Stimulated activated CD4-positive, alpha-beta T cell treated with anti-CD3 and anti-CD28 coated beads, Interleukin-1b, Interleukin-23, amount 100 ng/mL, for 24 hours (primary cell): ENCODE measurements around the gene HS3ST3A1.

Experiments used
- DNase-seq, 4 experiments: peaks; one replicate each; pipeline ENCODE4 v3.0.0-alpha.2; 2020; ENCODE audit warnings: low read depth in 4 of 4, low spot score in 1 of 4

Gene HS3ST3A1

GRCh38 chr17:13540546-13540945, 61.2 kb downstream of the HS3ST3A1 start:
- DNase-seq = no peak

- DNase-seq = no peak
Observed at GRCh38 chr17:13539421-13539820, 62.3 kb downstream of the HS3ST3A1 start.

- no peak for DNase-seq
Observed at GRCh38 chr17:13538841-13539411, 62.8 kb downstream of the HS3ST3A1 start.

- no peak for DNase-seq
Observed at GRCh38 chr17:13537871-13538643, 63.7 kb downstream of the HS3ST3A1 start.

- no peak for DNase-seq
Observed at GRCh38 chr17:13537167-13537731, 64.5 kb downstream of the HS3ST3A1 start.

- DNase-seq = no peak
Observed at GRCh38 chr17:13534946-13535345, 66.8 kb downstream of the HS3ST3A1 start.

- DNase-seq = no peak
Observed at GRCh38 chr17:13531721-13532120, 70.0 kb downstream of the HS3ST3A1 start.

- no peak for DNase-seq
Observed at GRCh38 chr17:13525876-13526275, 75.9 kb downstream of the HS3ST3A1 start.

- no peak for DNase-seq
Observed at GRCh38 chr17:13523164-13523563, 78.6 kb downstream of the HS3ST3A1 start.

GRCh38 chr17:13522749-13523148, 79.0 kb downstream of the HS3ST3A1 start:
- no peak for DNase-seq

- no peak for DNase-seq
Observed at GRCh38 chr17:13521784-13522183, 79.9 kb downstream of the HS3ST3A1 start.

- no peak for DNase-seq
Observed at GRCh38 chr17:13520899-13521572, 80.7 kb downstream of the HS3ST3A1 start.

GRCh38 chr17:13518261-13519000, 83.3 kb downstream of the HS3ST3A1 start:
- no peak for DNase-seq

GRCh38 chr17:13513039-13513405, 88.7 kb downstream of the HS3ST3A1 start:
- no peak for DNase-seq

GRCh38 chr17:13510062-13510461, 91.7 kb downstream of the HS3ST3A1 start:
- DNase-seq = no peak

- DNase-seq = no peak
Observed at GRCh38 chr17:13509527-13509926, 92.2 kb downstream of the HS3ST3A1 start.

GRCh38 chr17:13508896-13509295, 92.8 kb downstream of the HS3ST3A1 start:
- DNase-seq = no peak

- no peak for DNase-seq
Observed at GRCh38 chr17:13503526-13503925, 98.2 kb downstream of the HS3ST3A1 start.

GRCh38 chr17:13502263-13502662, 99.5 kb downstream of the HS3ST3A1 start:
- no peak for DNase-seq

GRCh38 chr17:13500947-13501346, 100.8 kb downstream of the HS3ST3A1 start:
- DNase-seq = no peak

- DNase-seq = no peak
Observed at GRCh38 chr17:13498184-13498583, 103.5 kb downstream of the HS3ST3A1 start.
